NCI-H2029 treated with DMSO at 0.1 percent for 48 hours (cell line): ENCODE measurements around the gene RBFOX2.
"Not testable (repeated sequence)": the region's sequence is repeated elsewhere in the genome, so short reads cannot be mapped to it uniquely, and the experiment has no call there.

Experiments
- DNase-seq: peaks from one replicate; lab custom pipeline; 2025; lab: John Stamatoyannopoulos, UW

Gene RBFOX2

DNA sequence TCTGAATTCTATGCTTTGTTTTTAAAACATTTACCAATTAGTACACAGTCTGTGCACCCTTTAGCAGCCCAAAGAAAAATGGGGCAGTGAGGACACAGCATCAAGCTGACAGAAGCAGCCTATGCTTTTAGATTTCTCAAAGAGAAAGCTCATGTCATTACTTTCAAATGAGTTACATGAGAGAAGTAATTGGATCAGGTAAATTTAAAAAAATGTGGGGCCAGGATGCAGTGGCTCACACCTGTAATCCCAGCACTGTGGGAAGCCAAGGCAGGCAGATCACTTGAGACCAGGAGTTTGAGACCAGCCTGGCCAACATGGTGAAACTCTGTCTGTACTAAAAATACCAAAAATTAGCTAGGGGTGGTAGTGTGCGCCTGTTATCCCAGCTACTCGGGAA lies 253.3 kb downstream of the RBFOX2 start:
- DNase-seq: no peak

DNA sequence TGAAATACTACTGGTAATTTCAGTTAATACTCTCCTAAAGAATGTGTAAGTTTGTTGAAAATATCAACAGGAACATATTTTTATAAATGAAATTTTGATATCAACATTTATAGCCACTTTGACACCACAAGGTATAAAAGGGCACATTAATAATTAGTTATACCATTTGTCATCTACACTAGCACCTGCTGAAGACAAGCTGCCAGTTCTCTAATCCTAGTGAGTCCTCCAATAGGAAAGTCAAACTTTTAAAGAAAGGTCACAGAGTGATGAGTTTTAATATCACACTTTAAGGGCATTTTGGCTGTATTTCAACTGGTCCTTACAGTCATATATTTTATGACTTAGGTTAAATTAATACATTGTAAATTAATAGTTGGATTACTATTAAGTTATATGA lies 258.6 kb downstream of the RBFOX2 start:
- DNase-seq: no peak

DNA sequence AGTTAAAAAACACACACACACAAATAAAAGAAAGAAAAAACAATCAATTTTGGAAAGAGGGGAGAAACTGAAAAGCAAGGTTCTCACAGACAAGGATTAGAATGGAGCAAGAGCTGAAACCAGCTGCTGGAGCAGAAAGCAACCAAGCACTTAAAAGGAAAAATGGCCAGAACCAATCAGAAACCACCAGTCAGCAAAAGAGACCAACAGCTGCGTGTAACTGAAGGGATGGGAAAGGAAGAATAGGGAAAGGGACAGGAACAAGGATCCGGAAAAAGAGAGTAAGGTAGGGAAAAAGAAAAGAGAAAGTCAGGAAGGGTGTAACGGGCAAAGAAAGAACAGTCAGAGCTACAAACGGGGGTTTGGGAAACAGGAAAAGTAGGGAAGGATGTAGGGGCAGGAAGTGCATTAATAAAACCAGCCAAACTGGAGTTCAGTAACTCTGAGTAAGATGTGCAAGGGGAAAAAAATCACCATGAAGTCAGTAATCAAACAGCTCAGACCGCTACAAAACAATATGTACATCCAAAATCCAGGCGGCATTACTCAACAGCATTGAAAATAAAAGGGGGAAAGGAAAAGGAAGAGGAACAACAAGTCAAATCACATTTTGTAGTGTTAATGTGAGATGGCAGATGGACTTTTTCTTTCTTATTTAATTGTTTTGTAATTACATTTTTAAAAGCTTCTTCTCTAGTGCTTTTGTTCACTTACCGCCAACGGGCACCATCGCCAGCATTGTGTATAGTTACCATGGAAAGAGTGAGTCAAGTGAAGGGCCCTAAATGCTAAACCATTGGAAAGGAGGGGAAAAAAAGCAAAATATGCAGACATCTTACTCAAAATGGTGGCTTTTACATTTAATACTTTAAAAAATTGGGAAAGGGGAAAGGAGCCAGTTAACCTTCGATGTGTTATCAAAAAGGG lies 261.7 kb downstream of the RBFOX2 start:
- no peak for DNase-seq

DNA sequence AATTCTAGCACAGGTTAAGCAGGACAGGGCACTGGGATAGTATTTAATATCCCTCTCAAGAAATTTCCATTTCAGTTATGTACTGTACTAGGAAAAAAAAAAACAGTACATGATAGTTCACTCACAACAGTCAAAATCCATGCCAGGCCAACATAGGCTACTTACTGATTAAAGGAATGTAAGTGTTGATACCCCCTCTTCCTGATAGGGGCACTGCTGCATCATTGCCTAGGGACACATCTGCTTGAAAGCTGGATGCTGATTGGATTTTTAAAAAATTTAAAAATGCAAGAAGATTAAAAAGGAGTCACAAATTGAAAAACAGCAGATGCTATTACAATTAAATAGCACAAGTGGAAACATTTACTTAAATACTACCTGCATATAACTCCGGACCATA lies 267.6 kb downstream of the RBFOX2 start:
- DNase-seq: no peak

DNA sequence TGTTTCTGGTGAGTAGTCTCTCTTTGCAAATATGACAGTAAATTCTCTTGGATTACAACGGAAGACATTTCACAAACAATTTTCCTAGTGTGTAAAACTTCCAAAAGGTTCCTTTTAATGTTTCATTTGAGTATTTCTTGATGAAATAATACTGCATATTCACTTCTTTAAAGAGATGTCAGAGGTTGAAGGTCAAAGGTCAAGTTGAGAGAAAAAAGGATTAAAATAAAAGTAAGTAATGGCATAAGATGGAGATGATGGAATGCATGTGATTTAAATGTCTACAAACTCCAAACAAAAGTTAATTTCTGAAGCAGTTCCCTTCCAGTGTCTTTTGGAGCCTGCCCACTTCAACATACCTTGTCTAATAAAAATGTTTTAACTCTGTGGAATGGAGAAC lies 270.2 kb downstream of the RBFOX2 start:
- DNase-seq: no peak

DNA sequence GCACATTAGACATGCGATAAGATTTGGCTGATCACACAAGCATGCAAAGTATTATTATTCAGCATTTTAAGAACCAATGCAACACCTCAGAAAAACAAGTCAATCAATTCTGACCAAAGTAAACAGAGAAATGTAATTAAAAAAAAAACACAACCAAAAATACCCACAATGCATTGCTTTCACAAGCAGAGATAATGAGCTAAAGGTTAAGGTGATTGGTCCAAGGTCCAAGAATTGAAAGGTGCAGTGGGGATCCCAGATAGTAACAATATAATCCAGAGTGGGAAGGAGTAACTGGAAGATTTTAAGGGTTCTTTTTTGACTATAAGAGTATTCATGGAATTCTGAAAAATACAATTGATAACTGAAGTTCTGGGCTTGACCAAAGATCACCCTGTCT lies 271.9 kb downstream of the RBFOX2 start:
- DNase-seq: no peak

DNA sequence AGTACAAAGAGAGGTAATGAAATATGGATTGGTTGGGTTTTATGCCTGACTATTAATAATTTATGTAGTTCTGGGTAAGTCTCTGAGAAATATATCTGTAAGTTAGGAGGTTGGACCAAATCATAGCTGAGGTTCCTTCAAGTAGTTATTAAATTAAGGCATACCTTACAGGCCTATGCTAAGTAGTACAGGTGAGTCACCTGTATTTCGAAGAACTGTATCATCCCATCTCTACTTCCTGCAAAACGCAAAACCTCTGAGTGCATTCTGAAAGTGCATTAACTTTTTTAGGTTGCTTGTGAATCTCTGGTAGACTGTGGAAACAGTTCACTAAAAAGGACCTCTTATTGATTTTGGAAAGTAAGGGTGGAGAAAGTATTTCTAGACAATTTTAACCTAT lies 273.9 kb downstream of the RBFOX2 start:
- DNase-seq: no peak

DNA sequence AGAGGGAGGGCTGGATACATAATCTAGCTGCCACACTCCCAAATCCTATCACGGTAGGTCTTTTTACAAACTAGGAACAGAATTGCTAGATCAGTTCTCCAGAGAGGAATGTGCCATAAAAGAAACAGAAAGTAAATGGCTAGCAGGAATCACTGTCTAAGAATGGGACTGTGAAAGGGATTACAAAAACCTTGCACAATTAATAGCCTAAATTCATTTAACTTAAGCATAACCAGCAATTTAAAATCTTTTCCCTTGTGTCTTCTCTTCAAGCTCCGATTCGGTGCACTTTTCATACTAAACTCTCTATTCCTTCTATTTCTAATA lies 275.8 kb downstream of the RBFOX2 start:
- DNase-seq: no peak

DNA sequence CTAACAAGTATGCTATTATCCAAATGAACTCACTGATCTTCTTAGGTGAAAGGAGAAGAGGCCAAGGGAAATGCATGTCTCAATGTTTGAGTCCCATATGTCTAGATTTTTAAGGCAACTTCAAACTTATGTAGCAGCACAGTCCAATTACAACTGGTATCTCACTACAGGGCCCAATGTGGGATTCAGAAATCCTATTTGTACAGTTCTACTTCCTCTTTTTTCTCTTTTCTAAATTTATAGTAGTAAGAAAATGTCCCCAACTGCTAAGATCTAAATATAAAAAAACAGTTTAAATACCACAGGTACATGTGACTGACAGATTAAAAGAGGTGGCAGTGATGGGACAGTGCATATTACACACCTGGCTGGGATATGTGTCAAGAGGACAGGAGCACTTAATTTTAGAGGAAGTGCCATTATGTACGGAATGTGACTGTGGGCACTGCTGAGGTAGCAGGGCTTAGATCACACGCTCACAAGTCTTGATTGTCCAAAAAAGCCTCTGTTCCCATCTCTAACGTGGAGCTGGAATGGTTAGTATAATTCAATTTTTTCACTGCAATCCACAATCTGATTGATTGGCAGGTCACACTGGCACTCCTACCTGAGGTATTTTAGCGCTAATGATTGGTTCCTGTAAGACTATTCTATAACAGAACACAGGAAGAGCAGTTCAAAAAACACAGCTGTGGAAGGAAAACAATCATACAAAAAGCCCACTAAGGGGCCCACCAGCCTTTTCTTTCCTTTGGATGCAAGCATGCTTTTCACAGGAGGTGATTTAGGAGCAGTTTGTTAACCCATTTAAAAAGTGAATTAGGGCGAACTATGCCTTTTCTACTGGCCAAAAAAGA lies 276.4 kb downstream of the RBFOX2 start:
- no peak for DNase-seq

DNA sequence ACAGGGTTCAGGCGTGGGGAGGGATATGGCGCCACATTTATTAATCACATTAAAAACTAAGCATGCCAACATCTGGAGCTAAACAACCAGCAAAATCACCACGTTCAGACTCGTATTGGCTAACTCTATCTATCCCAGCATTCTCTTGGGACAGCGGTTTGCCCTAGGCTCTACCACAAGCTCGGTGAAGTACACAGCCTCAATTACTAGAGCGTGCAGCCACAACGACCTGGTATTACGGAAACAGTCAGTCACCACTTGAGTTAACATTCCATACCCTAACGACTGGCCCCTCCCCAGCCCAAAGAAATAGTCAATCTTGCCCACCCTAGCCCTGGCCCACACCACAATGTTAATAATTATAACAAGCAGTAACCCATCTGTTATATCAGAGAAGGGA lies 278.8 kb downstream of the RBFOX2 start:
- DNase-seq: no peak

DNA sequence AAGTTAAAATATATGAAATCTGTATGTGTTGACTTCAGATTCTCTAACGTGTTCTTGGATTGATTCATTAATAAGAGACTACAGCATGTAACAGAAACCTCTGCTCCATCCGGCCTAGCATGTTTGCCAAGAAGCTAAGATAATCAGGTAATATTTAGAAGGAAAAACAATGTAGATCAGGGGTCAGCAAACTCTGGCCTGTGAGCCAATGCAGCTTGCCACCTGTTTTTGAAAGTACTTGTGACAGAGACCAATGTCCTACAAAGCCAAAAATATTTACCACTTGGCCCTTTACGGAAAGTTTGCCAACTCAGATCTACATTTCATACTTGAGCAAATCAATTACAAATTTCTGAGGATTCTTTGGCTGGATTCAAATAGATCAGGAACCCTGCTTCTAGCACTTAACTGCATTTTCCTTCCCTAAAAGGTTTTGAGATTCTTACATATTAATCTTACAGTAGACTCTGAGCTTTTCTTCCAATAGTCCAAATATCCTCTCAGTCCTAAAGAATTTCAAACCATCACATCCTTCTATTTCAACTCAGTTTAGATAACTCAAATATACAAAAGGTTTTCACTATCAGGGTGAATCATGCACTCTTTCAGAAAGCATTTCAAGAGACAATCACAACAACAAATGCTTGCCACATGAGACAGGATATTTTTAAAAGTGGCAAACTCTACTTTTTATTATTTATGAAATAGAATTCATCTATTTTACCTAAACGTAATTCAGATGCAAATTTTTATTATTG lies 281.5 kb downstream of the RBFOX2 start:
- DNase-seq: no peak

DNA sequence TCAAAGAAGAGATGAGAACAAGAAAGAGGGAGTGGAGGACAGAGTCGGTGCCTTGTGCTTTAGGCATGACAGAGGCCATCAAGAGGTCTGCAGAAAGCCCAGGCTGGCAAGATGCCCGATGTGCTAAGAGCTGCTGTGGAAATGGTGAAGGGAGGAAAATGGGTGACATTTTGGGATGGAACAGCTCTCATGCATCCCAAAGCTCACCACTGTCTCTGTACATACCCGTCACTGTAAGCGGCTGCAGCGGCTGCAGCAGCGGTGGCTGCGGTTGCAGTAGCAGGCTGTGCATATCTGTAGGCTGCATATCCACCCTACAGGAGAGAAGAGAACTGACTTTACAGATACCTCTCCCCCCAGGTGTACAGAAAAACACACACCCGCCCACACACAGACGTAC lies 282.4 kb downstream of the RBFOX2 start:
- DNase-seq: no peak

DNA sequence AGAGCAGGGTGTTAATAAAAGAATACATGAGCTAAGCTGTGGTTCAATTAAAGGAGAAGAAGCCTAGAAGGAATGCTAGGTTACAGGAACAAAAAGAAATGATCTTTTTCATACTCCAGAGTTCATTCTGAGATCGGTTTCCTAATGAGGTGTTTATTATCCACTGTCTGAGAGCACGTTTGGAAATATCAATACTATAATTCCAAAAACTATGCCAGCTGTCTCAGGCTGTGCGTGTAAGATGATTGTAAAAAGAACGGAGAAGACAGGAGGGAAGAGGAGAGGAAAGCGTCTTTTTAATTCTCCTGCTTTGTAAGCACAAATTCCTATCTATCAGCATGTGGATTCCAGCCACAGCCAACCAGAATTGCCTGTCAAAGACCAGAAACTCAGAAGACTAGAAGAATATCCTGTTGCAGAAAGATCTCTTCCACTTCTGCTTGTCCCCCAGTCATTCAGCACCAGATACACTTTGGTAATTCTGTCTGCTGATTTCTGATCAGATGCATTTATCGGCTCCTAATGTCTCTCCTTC lies 285.2 kb downstream of the RBFOX2 start:
- DNase-seq: no peak

DNA sequence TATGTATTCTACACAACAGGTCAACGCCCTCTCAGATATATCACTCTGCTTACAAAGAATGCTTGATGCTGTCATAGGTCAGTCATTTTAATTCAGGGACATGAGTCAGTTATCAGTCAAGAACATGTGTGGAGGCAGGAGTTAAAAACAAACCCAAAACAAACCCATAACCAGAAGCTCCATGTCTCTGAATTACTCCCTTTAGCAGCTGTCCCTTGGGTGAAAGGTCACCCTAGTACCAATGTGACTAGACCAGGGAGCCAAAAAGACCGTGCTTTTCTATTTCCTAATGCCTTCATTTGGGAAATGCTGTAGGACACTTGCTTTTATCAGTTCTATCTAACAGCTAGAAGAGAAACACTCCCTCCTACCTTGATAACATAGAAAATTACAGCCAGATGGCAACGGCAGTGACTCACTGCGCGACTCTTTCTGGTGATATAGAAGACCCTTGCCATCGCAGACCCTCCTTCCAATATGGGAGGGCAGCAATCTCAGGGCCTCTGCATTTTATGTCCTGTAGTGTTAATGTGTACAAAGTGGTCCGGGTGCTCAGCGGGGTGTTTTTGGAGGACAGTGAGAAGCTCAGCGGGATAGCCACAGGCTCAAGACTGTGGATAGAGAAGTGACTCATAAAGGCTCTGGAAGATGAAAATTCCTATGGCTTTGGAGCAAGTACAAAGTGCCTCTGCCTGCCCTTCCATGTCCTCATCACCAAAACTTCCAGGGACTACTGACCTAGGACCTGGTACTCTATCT lies 286.1 kb downstream of the RBFOX2 start:
- no peak for DNase-seq

DNA sequence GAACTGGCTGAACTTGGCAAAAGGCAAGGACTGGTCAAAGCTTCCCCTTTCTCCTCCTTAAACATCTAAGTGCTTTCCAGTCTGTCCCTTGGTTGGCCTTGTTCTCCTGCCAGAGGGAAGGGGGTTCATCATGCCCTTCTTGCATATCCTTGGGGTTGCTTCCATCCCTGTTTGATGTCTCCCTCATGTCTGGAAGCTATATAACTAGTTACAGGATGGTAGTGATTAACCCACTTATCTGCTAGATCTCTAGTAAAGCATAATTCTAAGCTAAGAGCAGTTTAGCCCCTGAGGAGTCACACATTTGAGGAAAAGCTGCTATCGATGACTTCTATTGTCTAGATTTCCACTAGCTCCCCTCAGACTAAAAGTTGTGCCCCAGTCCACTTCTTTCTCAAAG lies 288.0 kb downstream of the RBFOX2 start:
- DNase-seq: no peak

DNA sequence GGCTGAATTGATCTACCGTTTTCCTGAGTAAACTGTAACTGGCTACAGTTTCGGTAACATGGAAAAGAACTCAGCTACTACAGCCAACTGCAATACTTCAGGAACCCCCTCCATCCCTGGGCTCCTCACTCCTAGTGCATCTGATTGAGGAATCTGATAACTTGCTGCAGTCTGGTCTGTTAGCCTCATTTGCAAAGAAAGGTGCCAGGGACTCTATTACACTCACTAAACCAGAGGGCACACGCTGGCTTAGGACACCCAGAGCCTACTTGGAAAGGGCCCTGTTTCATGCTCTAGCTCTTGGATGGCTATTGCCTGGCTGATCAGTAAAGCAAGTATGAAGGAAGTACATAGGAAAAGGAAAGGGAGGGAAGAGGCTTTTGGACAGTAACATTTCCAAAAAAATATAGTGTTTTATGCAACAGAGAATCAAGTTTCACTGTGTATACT lies 288.7 kb downstream of the RBFOX2 start:
- DNase-seq: no peak

DNA sequence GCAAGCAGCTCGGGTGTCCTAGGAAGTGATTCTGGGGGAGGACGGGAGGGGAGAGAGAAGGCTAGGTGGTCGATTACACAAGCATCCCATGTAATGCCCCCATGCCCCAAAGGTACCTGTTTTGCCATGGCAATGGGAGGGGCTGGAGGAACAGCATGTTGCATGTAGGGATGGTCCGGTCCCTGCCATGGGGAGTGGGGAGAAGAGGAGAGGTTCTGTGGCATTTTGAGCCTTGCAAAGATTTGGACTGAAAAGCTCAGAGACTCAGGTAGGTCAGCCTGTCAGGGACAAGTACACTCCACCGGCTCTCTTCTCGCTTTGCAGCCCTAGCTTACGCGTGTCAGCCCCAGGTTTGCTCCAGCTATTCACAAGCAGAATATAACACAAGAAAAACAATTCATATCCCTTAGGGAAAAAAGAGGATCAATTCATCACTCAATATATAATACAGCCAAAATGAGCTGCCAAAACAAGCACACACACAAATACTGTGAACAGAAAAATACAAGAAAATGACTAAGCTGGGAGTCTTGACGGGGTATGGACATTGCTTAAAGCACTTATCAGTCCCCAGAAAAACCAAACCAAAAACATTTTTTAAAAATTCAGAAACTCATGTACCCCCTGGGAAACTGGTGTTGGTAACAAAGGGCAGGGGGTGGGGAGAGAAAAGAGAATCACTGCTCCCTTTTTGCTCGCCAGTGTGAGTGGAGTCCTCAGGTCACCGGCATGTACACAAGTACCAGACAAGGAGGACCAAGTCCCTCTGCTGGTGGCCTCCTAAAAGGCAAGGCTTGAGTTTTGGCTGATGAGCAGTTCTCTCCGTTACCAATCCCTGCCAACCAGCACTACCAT lies 289.3 kb downstream of the RBFOX2 start:
- DNase-seq: no peak

DNA sequence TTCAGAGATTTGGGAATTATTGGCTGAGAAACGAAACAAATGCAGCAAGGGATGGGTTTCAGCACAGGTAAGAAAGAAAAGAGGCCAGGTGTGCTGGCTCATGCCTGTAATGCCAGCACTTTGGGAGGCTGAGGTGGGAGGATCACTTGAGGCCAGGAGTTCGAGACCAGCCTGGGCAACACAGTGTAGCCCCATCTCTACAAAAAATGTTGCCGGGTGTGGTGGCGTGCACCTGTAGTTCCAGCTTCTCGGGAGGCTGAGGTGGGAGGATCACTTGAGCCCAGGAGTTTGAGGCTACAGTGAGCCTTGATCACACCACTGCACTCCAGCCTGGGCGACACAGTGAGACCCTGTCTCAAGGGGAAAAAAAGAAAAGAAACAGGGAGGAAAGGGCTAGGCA lies 290.7 kb downstream of the RBFOX2 start:
- not testable (repeated sequence) for DNase-seq

DNA sequence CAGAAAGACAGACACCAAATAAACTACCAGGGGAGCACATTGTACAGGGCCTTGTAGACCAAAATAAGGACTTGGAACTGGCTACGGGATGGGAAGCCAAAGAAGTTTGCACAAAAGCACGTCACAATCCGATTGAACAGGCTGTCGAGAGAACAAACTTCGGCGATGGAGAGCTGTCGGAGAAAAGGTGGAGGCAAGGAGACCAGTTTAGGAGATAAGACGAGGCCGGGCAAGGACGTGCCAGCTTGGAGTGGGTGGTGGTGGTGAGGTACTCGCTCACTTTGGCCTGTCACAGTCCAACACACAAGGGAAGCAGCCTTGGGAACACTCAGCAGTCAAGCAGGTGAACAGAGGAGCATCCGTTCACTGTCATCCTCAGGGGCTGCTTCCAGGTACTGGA lies 291.9 kb downstream of the RBFOX2 start:
- no peak for DNase-seq

DNA sequence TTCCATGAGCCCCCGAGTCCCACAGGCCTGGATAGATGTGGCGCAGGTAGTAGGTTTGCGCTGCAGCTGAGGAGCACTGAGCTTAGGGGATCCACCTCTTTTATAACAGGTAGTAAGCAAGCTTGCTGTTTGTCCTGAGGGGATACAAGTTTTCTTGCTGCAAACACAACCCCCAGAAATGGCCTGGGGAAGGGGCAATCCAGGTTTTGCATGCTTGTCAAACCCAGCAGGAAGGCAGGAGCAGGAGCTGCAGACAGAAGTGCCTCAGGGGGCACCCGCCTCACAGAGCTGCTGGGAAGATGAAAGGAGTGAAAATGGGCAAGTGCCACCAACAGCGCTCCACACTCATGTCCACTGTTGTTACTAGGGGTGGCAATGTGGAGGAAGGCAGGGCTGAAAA lies 292.5 kb downstream of the RBFOX2 start:
- DNase-seq: no peak

DNA sequence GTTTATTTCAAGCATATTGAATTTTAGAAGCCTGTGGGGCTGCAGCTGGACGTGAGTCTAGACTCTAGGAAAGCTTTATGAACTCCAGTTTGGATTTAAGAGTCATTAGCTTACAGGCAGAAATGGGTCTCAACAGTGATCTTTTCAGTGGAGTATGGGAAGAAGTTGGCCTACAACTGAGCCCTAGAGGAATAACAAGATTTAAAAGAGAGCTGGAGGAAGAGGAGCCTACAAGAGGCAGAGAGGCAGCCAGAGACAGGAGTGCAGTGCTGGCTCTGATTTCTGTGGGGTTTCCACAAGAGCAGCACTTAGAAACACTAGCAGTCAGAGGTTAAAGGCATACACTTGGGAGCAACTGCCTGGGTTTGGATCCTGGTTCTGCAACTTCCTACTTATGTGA lies 293.1 kb downstream of the RBFOX2 start:
- no peak for DNase-seq
